Endothelial cell of umbilical vein (primary cell): ENCODE measurements around the gene BTG2. TPM values are rescaled to one million over a fixed set of nuclear protein-coding genes. Genes with fewer than 3 reads are reported as not detected.

Experiments
- BruUV-seq: library from RNA; stranded (reverse); fragments of 400-500 nt; replicated peaks from 2 replicates; lab custom pipeline; 2021; lab: Mats Ljungman, UMichigan
- CTCF ChIA-PET: fragments of 300-600, 350-600 bp; sonication (Branson Sonifier 250); formaldehyde crosslinking; loops from one replicate; lab custom pipeline; 2021; ENCODE audit warnings: antibody characterized with exemption, inconsistent platforms; lab: Charles Lee
- POLR2A ChIA-PET: fragments of 300-600, 350-600 bp; sonication (Branson Sonifier 250); formaldehyde crosslinking; loops from one replicate; lab custom pipeline; 2021; ENCODE audit warnings: antibody characterized with exemption, inconsistent platforms; lab: Charles Lee
- DNase-seq: peaks from one replicate; pipeline ENCODE4 v3.0.0-alpha.2; 2011; ENCODE audit warnings: low read depth, low spot score
- FAIRE-seq: peaks from 2 replicates; lab custom pipeline; 2011; peaks lifted over from hg19 to GRCh38; lab: Jason Lieb, UNC
- H2AFZ ChIP-seq: 2 replicates; pipeline ENCODE4 v1.6.0; 2012; ENCODE audit warnings: low read depth, low read length, control low read depth, inconsistent platforms
- H3K27ac ChIP-seq: 2 replicates; pipeline ENCODE4 v1.5.1; 2011; ENCODE audit warnings: low read depth, mild to moderate bottlenecking, control low read depth, low read length, moderate library complexity; ENCODE audit not compliant: insufficient read depth
- H3K27me3 ChIP-seq, 2 experiments: 2 replicates each; pipeline versions ENCODE4 v1.6.0 to v1.6.1; 2011; ENCODE audit warnings: low read length in 2 of 2, mixed read lengths in 1 of 2; ENCODE audit not compliant: control insufficient read depth in 2 of 2, insufficient read depth in 2 of 2
- H3K36me3 ChIP-seq, 2 experiments: 2 replicates in 1 of 2; 3 replicates in 1 of 2; pipeline ENCODE4 v1.5.1; 2011; ENCODE audit warnings: low read length in 2 of 2, mild to moderate bottlenecking in 1 of 2, moderate library complexity in 1 of 2; ENCODE audit not compliant: control insufficient read depth in 2 of 2, insufficient read depth in 2 of 2; ENCODE audit errors: extremely low read depth in 1 of 2
- H3K4me1 ChIP-seq: 3 replicates; pipeline ENCODE4 v1.5.1; 2011; ENCODE audit warnings: mild to moderate bottlenecking, low read length; ENCODE audit not compliant: control insufficient read depth, insufficient read depth; ENCODE audit errors: extremely low read depth
- H3K4me2 ChIP-seq: 2 replicates; pipeline ENCODE4 v1.6.1; 2011; ENCODE audit warnings: low read length, control low read depth, mixed read lengths; ENCODE audit not compliant: insufficient read depth
- H3K4me3 ChIP-seq, 3 experiments: fragments of 200-600 bp in 1 of 3; sonication (generic), shearing (Covaris generic) in 1 of 3; replicated peaks in 1 of 3; 2 replicates each; pipeline ENCODE4 v1.5.1; 2011 to 2016; ENCODE audit warnings: control low read depth in 3 of 3, low read length in 3 of 3, mild to moderate bottlenecking in 2 of 3, inconsistent platforms in 1 of 3, low read depth in 1 of 3, moderate library complexity in 1 of 3; ENCODE audit not compliant: insufficient read depth in 1 of 3
- H3K79me2 ChIP-seq: 2 replicates; pipeline ENCODE4 v1.6.0; 2012; ENCODE audit warnings: low read length, inconsistent platforms; ENCODE audit not compliant: control insufficient read depth, insufficient read depth
- H3K9ac ChIP-seq: replicated peaks from 2 replicates; pipeline ENCODE3; 2011; ENCODE audit warnings: low read length, control low read depth; ENCODE audit not compliant: insufficient read depth; ENCODE audit errors: extremely low read depth
- H3K9me1 ChIP-seq: replicated peaks from 3 replicates; pipeline ENCODE4 v1.6.0; 2011; ENCODE audit warnings: mild to moderate bottlenecking, low read length; ENCODE audit not compliant: control insufficient read depth, insufficient read depth; ENCODE audit errors: extremely low read depth
- H3K9me3 ChIP-seq: replicated peaks from 2 replicates; pipeline ENCODE4 v1.5.1; 2012; ENCODE audit warnings: low read length, inconsistent platforms; ENCODE audit not compliant: control insufficient read depth, insufficient read depth
- H4K20me1 ChIP-seq: replicated peaks from 2 replicates; pipeline ENCODE3; 2011; ENCODE audit warnings: mild to moderate bottlenecking, low read length; ENCODE audit not compliant: control insufficient read depth, insufficient read depth; ENCODE audit errors: extremely low read depth
- EZH2 ChIP-seq: IDR thresholded peaks from 2 replicates; pipeline ENCODE4 v1.6.1; 2012; ENCODE audit warnings: borderline replicate concordance, low read depth, mild to moderate bottlenecking, moderate library complexity, low read length, inconsistent platforms; ENCODE audit not compliant: severe bottlenecking
- FOS ChIP-seq: IDR thresholded peaks from 2 replicates; pipeline ENCODE4 v1.6.1; 2011; ENCODE audit warnings: mild to moderate bottlenecking, low read length, moderate library complexity, borderline replicate concordance; ENCODE audit not compliant: insufficient read depth
- JUN ChIP-seq: IDR thresholded peaks from 2 replicates; pipeline ENCODE4 v1.6.1; 2011; ENCODE audit warnings: borderline replicate concordance, low read depth; ENCODE audit not compliant: insufficient read length, insufficient read depth
- dilution Hi-C: fragments of 300-500 bp; cut with MboI; formaldehyde crosslinking; loops from one replicate; pipeline ENCODE4 v1.15.0; 2019; ENCODE audit warnings: low sequenced_read_pairs; ENCODE audit not compliant: extremely low pct_ligation_motif_present
- intact Hi-C: fragments of 100-400 bp; cut with micrococcal nuclease; formaldehyde crosslinking; loops from one replicate; pipeline ENCODE4 v1.10.0; 2022
- polyA plus RNA-seq, 4 experiments: library from polyadenylated mRNA; depleted of rRNA in 3 of 4; stranded (reverse) in 3 of 4; unstranded in 1 of 4; fragments of >200 nt; gene quantifications; 2 replicates each; pipeline versions ENCODE4 v1.2.1 to v1.2.3, GENCODE V29; 2011 to 2012; ENCODE audit warnings: missing spikeins in 1 of 4
- total RNA-seq: library from RNA; stranded (reverse); gene quantifications from 2 replicates; pipeline ENCODE4 v1.2.3, GENCODE V29; 2021

The BTG2 gene
- total and polyA plus RNA-seq, 2 donors (not counting 3 experiments of a cell fraction or from before 2014, with no cell fraction given) = 35.6 to 50.1 TPM

DNA sequence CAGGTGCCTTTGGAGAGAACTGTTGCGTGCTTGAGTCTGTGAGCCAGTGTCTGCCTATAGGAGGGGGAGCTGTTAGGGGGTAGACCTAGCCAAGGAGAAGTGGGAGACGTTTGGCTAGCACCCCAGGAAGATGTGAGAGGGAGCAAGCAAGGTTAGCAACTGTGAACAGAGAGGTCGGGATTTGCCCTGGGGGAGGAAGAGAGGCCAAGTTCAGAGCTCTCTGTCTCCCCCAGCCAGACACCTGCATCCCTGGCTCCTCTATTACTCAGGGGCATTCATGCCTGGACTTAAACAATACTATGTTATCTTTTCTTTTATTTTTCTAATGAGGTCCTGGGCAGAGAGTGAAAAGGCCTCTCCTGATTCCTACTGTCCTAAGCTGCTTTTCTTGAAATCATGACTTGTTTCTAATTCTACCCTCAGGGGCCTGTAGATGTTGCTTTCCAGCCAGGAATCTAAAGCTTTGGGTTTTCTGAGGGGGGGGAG lies 2.4 kb downstream of the BTG2 start:
- Histone ChIP-seq H4K20me1 (peaks cover 5% of the 10 kb centered on the region), H3K4me3 (peak overlapping the region in 2 of 3 experiments; percentile 70 to 97), H3K4me2 (peak overlapping the region; percentile 49), H2AFZ (no peak overlapping the region), H3K27ac (no peak overlapping the region), H3K79me2 (peaks cover 6% of the 10 kb centered on the region), H3K9me3 (no peaks in the 10 kb centered on the region), H3K36me3 (peaks cover 2 to 12% of the 10 kb centered on the region in 2 experiments), H3K9ac (no peak overlapping the region), H3K27me3 (no peaks in the 10 kb centered on the region), H3K4me1 (peaks cover 19% of the 10 kb centered on the region), H3K9me1 (no peaks in the 10 kb centered on the region)
- no TSS peak for BruUV-seq
- dilution Hi-C loops = no loop called here
- no peak for FAIRE-seq
- ChIA-PET CTCF (interaction anchor here (0.7 to 7.8 kb wide), 10 partner anchors 9 to 133 kb away, joined by 3 to 88 read pairs (median 16); no protein-coding TSS in a partner anchor), POLR2A (interaction anchor here (4.9 kb wide), 1 partner anchor 16 kb away, joined by 115 read pairs; no protein-coding TSS in a partner anchor)
- DNase-seq = no peak
- intact Hi-C loops = no loop called here
- TF ChIP-seq JUN = no peak

- Histone ChIP-seq H3K79me2 (peaks cover 6% of the 10 kb centered on the region), H3K36me3 (peaks cover 2 to 12% of the 10 kb centered on the region in 2 experiments), H3K4me2 (peak overlapping the region; percentile 49), H4K20me1 (peaks cover 5% of the 10 kb centered on the region), H3K27me3 (no peaks in the 10 kb centered on the region), H3K27ac (no peak overlapping the region), H2AFZ (no peak overlapping the region), H3K9ac (no peak overlapping the region), H3K9me3 (no peaks in the 10 kb centered on the region), H3K9me1 (no peaks in the 10 kb centered on the region), H3K4me3 (peak overlapping the region in 2 of 3 experiments; percentile 70 to 97), H3K4me1 (peaks cover 19% of the 10 kb centered on the region)
- CTCF ChIA-PET = interaction anchor here (0.7 to 7.8 kb wide), 6 partner anchors 12 to 40 kb away, joined by 3 to 88 read pairs (median 33); no protein-coding TSS in a partner anchor
- DNase-seq (no peak), FAIRE-seq (no peak)
- dilution Hi-C loops (no loop called here), intact Hi-C loops (no loop called here)
- no TSS peak for BruUV-seq
- POLR2A ChIA-PET = interaction anchor here (4.9 kb wide), 1 partner anchor 16 kb away, joined by 115 read pairs; no protein-coding TSS in a partner anchor
- TF ChIP-seq EZH2 (no peak), FOS (no peak)
Measured at GRCh38 chr1:203308328-203308922, 3.1 kb downstream of the BTG2 start.
